H9 (cell line): Measurements from ENCODE around the gene ACER1. TPM values are rescaled to one million over a fixed set of nuclear protein-coding genes. Genes with fewer than 3 reads are reported as not detected.

Experiments used
- DNase-seq: peaks from one replicate; pipeline ENCODE4 v3.0.0-alpha.2; 2017
- H2AFZ ChIP-seq: one replicate; pipeline ENCODE4 v1.6.1; 2013; ENCODE audit warnings: mild to moderate bottlenecking, low read length, control low read depth, moderate library complexity
- H2AK5ac ChIP-seq: 2 replicates; pipeline ENCODE4 v1.6.1; 2013; ENCODE audit warnings: low read length, control low read depth, mixed read lengths; ENCODE audit not compliant: insufficient read length
- H2BK120ac ChIP-seq: one replicate; pipeline ENCODE4 v1.6.1; 2013; ENCODE audit warnings: low read depth, mild to moderate bottlenecking, low read length, control low read depth, inconsistent platforms; ENCODE audit not compliant: poor library complexity, severe bottlenecking
- H2BK12ac ChIP-seq: 2 replicates; pipeline ENCODE4 v1.6.1; 2013; ENCODE audit warnings: low read length, control low read depth, mixed read lengths, low read depth; ENCODE audit not compliant: insufficient read length
- H2BK15ac ChIP-seq: 2 replicates; pipeline ENCODE4 v1.6.1; 2013; ENCODE audit warnings: low read depth, low read length, control low read depth
- H2BK20ac ChIP-seq: one replicate; pipeline ENCODE4 v1.6.1; 2013; ENCODE audit warnings: low read depth, mild to moderate bottlenecking, low read length, control low read depth, inconsistent platforms; ENCODE audit not compliant: poor library complexity, severe bottlenecking
- H2BK5ac ChIP-seq: 2 replicates; pipeline ENCODE4 v1.6.1; 2013; ENCODE audit warnings: low read length, control low read depth, mixed read lengths; ENCODE audit not compliant: insufficient read length
- H3K14ac ChIP-seq: 2 replicates; pipeline ENCODE4 v1.6.1; 2013; ENCODE audit warnings: low read length, control low read depth; ENCODE audit not compliant: insufficient read depth
- H3K18ac ChIP-seq: 2 replicates; pipeline ENCODE4 v1.6.1; 2013; ENCODE audit warnings: low read depth, mild to moderate bottlenecking, mixed read lengths, low read length, control low read depth; ENCODE audit not compliant: insufficient read length
- H3K23ac ChIP-seq: 2 replicates; pipeline ENCODE4 v1.6.1; 2013; ENCODE audit warnings: low read length, control low read depth, mixed read lengths, low read depth; ENCODE audit not compliant: insufficient read length
- H3K23me2 ChIP-seq: 2 replicates; pipeline ENCODE4 v1.6.1; 2013; ENCODE audit warnings: low read depth, mild to moderate bottlenecking, mixed read lengths, low read length, control low read depth; ENCODE audit not compliant: insufficient read length, poor library complexity, severe bottlenecking
- H3K27ac ChIP-seq: 2 replicates; pipeline ENCODE4 v1.5.1; 2013; ENCODE audit warnings: low read length, control low read depth, mixed read lengths, low read depth; ENCODE audit not compliant: insufficient read length
- H3K27me3 ChIP-seq: 2 replicates; pipeline ENCODE4 v1.6.1; 2013; ENCODE audit warnings: low read length, control low read depth, inconsistent platforms; ENCODE audit not compliant: insufficient read depth
- H3K4ac ChIP-seq: 2 replicates; pipeline ENCODE4 v1.6.1; 2013; ENCODE audit warnings: low read depth, mild to moderate bottlenecking, control low read depth, inconsistent platforms, low read length, moderate library complexity
- H3K4me1 ChIP-seq: 2 replicates; pipeline ENCODE4 v1.6.1; 2013; ENCODE audit warnings: low read length, control low read depth, inconsistent platforms; ENCODE audit not compliant: insufficient read depth
- H3K4me2 ChIP-seq: 2 replicates; pipeline ENCODE4 v1.6.1; 2013; ENCODE audit warnings: low read length, control low read depth, mixed read lengths; ENCODE audit not compliant: insufficient read length, insufficient read depth
- H3K56ac ChIP-seq: 2 replicates; pipeline ENCODE4 v1.6.1; 2013; ENCODE audit warnings: low read depth, mild to moderate bottlenecking, mixed read lengths, low read length, control low read depth; ENCODE audit not compliant: insufficient read length
- H3K79me1 ChIP-seq: 2 replicates; pipeline ENCODE4 v1.6.1; 2013; ENCODE audit warnings: low read depth, mild to moderate bottlenecking, moderate library complexity, low read length, control low read depth, inconsistent platforms; ENCODE audit not compliant: insufficient read depth, poor library complexity, severe bottlenecking
- H3K79me2 ChIP-seq: 2 replicates; pipeline ENCODE4 v1.6.1; 2013; ENCODE audit warnings: low read length, control low read depth, inconsistent platforms; ENCODE audit not compliant: insufficient read depth
- H3K9ac ChIP-seq: 2 replicates; pipeline ENCODE4 v1.6.1; 2013; ENCODE audit warnings: low read length, control low read depth, mixed read lengths; ENCODE audit not compliant: insufficient read length; ENCODE audit errors: extremely low read depth
- H3K9me3 ChIP-seq: one replicate; pipeline ENCODE4 v1.6.1; 2013; ENCODE audit warnings: low read depth, low read length, inconsistent platforms; ENCODE audit not compliant: control insufficient read depth
- H3T11ph ChIP-seq: one replicate; pipeline ENCODE4 v1.6.1; 2013; ENCODE audit warnings: mild to moderate bottlenecking, low read length, control low read depth, inconsistent platforms
- H4K20me1 ChIP-seq: one replicate; pipeline ENCODE4 v1.6.1; 2013; ENCODE audit not compliant: control insufficient read depth, insufficient read length, insufficient read depth
- H4K5ac ChIP-seq: 2 replicates; pipeline ENCODE4 v1.6.1; 2013; ENCODE audit warnings: low read depth, mild to moderate bottlenecking, mixed read lengths, low read length, control low read depth; ENCODE audit not compliant: insufficient read length
- H4K8ac ChIP-seq: replicated peaks from 2 replicates; pipeline ENCODE4 v1.6.1; 2013; ENCODE audit warnings: low read length, control low read depth, mixed read lengths, low read depth; ENCODE audit not compliant: insufficient read length
- H4K91ac ChIP-seq: 2 replicates; pipeline ENCODE4 v1.6.1; 2013; ENCODE audit warnings: low read depth, mild to moderate bottlenecking, moderate library complexity, mixed read lengths, low read length, control low read depth; ENCODE audit not compliant: insufficient read length
- H3K27ac Mint-ChIP-seq, 3 experiments: 2 replicates in 2 of 3; 3 replicates in 1 of 3; pipeline ENCODE4 v1.8.0; 2020 to 2021; ENCODE audit warnings: mixed read lengths in 3 of 3, mild to moderate bottlenecking in 1 of 3, moderate library complexity in 1 of 3
- H3K27me3 Mint-ChIP-seq: 2 replicates; pipeline ENCODE4 v1.8.0; 2021; ENCODE audit warnings: low read depth, mild to moderate bottlenecking, moderate library complexity, mixed read lengths
- H3K36me3 Mint-ChIP-seq, 3 experiments: 2 replicates in 2 of 3; 3 replicates in 1 of 3; pipeline ENCODE4 v1.8.0; 2020 to 2021; ENCODE audit warnings: low read depth in 3 of 3, mixed read lengths in 3 of 3; ENCODE audit not compliant: insufficient read depth in 1 of 3
- H3K4me1 Mint-ChIP-seq, 2 experiments: 2 replicates each; pipeline ENCODE4 v1.8.0; 2020; ENCODE audit warnings: mixed read lengths in 2 of 2
- H3K4me3 Mint-ChIP-seq, 2 experiments: 2 replicates in 1 of 2; 3 replicates in 1 of 2; pipeline ENCODE4 v1.8.0; 2020 to 2021; ENCODE audit warnings: mild to moderate bottlenecking in 2 of 2, mixed read lengths in 2 of 2, moderate library complexity in 1 of 2
- H3K9me3 Mint-ChIP-seq, 2 experiments: 2 replicates in 1 of 2; 3 replicates in 1 of 2; pipeline ENCODE4 v1.8.0; 2020; ENCODE audit warnings: mild to moderate bottlenecking in 2 of 2, mixed read lengths in 2 of 2, moderate library complexity in 1 of 2
- WGBS: extraction: QIAGEN DNeasy Blood & Tissue Kit; methylation state at CpG from one replicate; pipeline ENCODE4 v1.1.7; 2013; ENCODE audit warnings: missing lambda C conversion rate, low lambda C conversion rate, mixed read lengths; ENCODE audit not compliant: insufficient read length; ENCODE audit errors: extremely low coverage; 5-methylcytosine and 5-hydroxymethylcytosine counted together
- total RNA-seq: library from RNA; stranded (reverse); gene quantifications from 2 replicates; pipeline ENCODE4 v1.2.1, GENCODE V29; 2021
- TF ChIP-seq, protein P1 (sequence below): fragments of 200-600 bp; sonication (generic); conservative IDR thresholded peaks from 3 replicates; pipeline ENCODE4 v1.8.0; 2021; ENCODE audit warnings: antibody characterized with exemption, mild to moderate bottlenecking

Gene ACER1
- total RNA-seq, 1 experiment from 2014 or later = not detected

DNA sequence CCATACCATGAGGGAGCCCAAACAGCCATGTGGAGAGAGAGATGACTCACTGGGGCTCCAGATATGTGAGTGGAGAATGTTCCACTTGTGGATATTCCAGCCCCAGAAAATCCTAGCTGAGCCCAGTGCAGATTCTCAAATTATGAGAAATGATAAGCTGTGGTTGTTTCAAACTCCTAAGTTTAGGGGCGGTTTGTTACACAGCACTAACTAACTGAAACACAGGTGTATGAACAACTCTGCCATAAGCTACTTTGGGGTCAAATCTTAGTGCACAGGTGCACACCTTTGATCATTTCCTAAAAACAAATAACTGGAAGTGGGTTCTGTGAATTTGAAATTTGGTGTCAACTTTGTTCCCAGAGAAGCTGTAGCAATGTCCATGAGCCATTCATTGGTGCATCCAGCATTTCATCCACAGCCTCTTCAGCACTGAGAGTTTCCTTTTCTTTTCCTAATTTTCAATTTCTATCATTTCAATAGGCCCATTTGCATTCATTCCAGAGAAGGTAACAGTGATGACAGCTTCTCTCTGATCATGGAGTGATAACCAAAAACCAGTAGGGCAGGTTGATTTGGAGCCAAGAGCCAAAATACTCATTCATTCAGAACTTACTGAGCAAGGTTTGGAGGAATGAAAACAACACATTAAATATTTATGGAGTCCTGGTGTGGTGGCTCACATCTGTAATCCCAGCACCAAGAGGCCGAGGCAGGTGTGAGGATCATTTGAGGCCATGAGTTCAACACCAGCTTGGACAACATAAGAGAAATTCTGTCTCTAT is 19.2 kb upstream of the ACER1 start:
- Mint-ChIP-seq H3K9me3 (peaks cover 5 to 25% of the 10 kb centered on the region in 2 experiments; a peak in 3 of 5 replicates), H3K4me3 (no peak overlapping the region), H3K27ac (no peak overlapping the region), H3K27me3 (peaks cover 17% of the 10 kb centered on the region), H3K4me1 (peaks cover 0 to under 1% of the 10 kb centered on the region in 2 experiments; a peak in 1 of 4 replicates), H3K36me3 (no peaks in the 10 kb centered on the region)
- H3K27me3 ChIP-seq = no peaks in the 10 kb centered on the region
- no peak overlapping the region for H3K9ac ChIP-seq
- no peak overlapping the region for H3K4me2 ChIP-seq
- H3K56ac ChIP-seq = no peak overlapping the region
- no peaks in the 10 kb centered on the region for H4K20me1 ChIP-seq
- no peak overlapping the region for H2AFZ ChIP-seq
- no peak overlapping the region for H3K14ac ChIP-seq
- no peaks in the 10 kb centered on the region for H3K23me2 ChIP-seq
- WGBS = no CpG with 5 or more reads among the region's 2 CpGs
- H2AK5ac ChIP-seq = no peak overlapping the region
- no peak overlapping the region for H3K18ac ChIP-seq
- no peak overlapping the region for H4K5ac ChIP-seq
- no peak overlapping the region for H2BK5ac ChIP-seq
- no peak for DNase-seq
- TF ChIP-seq, protein P1, sequence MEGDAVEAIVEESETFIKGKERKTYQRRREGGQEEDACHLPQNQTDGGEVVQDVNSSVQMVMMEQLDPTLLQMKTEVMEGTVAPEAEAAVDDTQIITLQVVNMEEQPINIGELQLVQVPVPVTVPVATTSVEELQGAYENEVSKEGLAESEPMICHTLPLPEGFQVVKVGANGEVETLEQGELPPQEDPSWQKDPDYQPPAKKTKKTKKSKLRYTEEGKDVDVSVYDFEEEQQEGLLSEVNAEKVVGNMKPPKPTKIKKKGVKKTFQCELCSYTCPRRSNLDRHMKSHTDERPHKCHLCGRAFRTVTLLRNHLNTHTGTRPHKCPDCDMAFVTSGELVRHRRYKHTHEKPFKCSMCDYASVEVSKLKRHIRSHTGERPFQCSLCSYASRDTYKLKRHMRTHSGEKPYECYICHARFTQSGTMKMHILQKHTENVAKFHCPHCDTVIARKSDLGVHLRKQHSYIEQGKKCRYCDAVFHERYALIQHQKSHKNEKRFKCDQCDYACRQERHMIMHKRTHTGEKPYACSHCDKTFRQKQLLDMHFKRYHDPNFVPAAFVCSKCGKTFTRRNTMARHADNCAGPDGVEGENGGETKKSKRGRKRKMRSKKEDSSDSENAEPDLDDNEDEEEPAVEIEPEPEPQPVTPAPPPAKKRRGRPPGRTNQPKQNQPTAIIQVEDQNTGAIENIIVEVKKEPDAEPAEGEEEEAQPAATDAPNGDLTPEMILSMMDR = no peak
- H3K79me1 ChIP-seq = no peaks in the 10 kb centered on the region
- H2BK20ac ChIP-seq = no peak overlapping the region
- H3T11ph ChIP-seq = no peak overlapping the region
- no peak overlapping the region for H3K23ac ChIP-seq
- H2BK12ac ChIP-seq = no peak overlapping the region
- no peak overlapping the region for H2BK120ac ChIP-seq
- H3K4me1 ChIP-seq = no peaks in the 10 kb centered on the region
- no peaks in the 10 kb centered on the region for H3K9me3 ChIP-seq
- H3K4ac ChIP-seq = no peak overlapping the region
- no peak overlapping the region for H3K27ac ChIP-seq
- no peak overlapping the region for H4K91ac ChIP-seq
- H3K79me2 ChIP-seq = no peaks in the 10 kb centered on the region
- H4K8ac ChIP-seq = no peak overlapping the region
- no peak overlapping the region for H2BK15ac ChIP-seq
